Measurements from ENCODE around the gene GABPB2.
"Not testable (repeated sequence)": the region's sequence is repeated elsewhere in the genome, so short reads cannot be mapped to it uniquely, and the experiment has no call there.

GABPB2 gene

DNA sequence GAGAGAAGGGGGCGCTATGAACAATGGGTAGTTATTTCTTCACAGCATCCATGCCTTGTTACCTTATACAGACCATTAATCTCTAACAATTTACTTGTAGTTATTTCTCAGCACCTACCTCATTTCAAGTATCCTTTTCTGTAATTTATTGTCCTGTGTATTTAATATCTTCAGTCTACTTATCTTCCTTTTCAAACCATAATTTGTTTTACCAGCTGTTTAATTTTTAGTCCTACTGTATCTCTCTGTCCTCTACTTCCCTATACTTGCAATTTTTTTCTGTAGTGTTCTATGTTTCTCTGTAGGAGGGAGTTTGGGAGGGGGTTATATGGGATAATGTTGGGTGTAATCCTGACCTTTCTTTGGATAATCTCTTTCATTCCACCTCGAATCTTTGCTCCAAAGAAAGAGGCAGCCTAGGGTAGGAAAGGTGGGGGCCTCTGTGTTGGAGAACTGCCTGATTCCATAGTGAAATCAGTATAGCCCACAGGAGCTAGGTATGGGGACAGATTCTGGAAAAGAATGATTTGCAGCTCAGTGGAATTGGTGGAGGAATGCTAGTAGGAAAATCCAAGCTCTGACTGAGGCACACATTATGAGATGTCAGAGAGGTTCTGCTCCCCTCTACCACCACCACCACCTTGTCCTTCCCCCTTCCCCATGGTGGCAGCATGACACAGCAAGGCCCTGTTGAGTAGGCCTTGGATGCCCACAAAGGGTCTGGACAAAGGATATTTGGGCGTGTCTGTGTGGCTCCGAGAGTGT lies 9.7 kb upstream of the GABPB2 start:
- H3K9ac ChIP-seq (ENCODE audit: low read depth, low read length): peak overlapping the region; percentile 89
- H3K4me1 ChIP-seq (ENCODE audit: insufficient read depth, low read length): peaks cover 14% of the 10 kb centered on the region
- H3K4me3 ChIP-seq (ENCODE audit: low read length): peak overlapping the region; percentile 95
- no peaks in the 10 kb centered on the region for H3K9me3 ChIP-seq (ENCODE audit: insufficient read depth, low read depth, low read length)
- peak overlapping the region; percentile 70 for H3K27ac ChIP-seq (ENCODE audit: low read length)
- H3K36me3 ChIP-seq (ENCODE audit: insufficient read depth, low read depth, low read length): peaks cover 19% of the 10 kb centered on the region
- no peaks in the 10 kb centered on the region for H3K27me3 ChIP-seq (ENCODE audit: insufficient read depth, low read length)

DNA sequence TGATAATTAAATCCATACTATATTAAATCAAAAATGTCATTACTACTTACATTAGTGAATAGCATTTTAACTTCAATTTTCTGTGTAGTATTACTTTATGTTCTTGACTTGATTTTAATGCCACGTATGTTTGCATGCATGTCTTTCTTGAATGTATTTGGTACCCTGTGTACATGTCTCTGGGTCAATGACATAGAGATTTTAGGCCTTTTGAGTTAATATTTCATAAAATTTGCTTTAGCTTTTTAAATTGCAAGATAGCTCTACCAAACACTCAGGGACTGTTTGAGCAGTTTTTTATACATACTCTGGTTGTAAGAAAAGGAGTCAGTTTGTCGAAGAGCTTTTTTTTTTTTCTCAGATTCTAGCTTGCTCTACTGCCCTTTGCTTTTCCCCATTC lies 8.9 kb upstream of the GABPB2 start:
- H3K27ac ChIP-seq (ENCODE audit: low read length): no peak overlapping the region
- H3K4me1 ChIP-seq (ENCODE audit: insufficient read depth, low read length): peaks cover 14% of the 10 kb centered on the region
- peaks cover 15% of the 10 kb centered on the region for H3K36me3 ChIP-seq (ENCODE audit: insufficient read depth, low read depth, low read length)
- H3K9me3 ChIP-seq (ENCODE audit: insufficient read depth, low read depth, low read length): no peaks in the 10 kb centered on the region
- H3K27me3 ChIP-seq (ENCODE audit: insufficient read depth, low read length): no peaks in the 10 kb centered on the region
- peak overlapping the region; percentile 89; the same call in 1 of the 2 replicates for H3K9ac ChIP-seq (ENCODE audit: low read depth, low read length)
- H3K4me3 ChIP-seq (ENCODE audit: low read length): peak overlapping the region; percentile 95

DNA sequence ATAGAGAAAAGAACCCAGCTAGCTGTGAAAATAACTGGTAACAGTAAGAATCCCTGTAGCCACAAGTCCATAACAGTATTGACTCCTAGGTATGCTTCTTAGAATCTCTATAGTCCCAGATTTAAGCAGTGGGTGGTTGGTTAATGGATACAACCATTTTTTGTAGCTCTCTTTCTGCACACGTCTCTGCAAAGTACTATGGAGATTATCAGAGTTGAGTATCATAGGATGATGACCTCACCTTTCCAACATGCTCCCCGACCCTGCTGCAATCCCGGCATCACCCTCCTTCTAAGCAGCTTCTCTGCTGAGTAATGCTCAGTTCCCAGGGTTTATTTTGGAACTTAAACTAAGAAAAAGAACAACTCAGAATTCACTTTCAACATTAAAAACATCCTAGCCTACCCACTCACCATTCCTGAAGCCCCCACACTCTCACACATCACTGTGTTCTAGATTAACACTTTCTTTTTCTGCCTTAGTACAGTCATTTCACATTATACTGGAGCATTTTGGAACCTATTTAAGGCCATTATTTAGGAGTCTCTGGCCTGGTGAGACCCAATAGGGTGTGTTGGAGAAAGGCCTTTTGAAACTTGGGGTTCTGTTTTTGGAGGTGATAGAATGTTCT lies 7.7 kb upstream of the GABPB2 start:
- Histone ChIP-seq H3K27me3 (ENCODE audit: insufficient read depth, low read length) (no peaks in the 10 kb centered on the region), H3K9me3 (ENCODE audit: insufficient read depth, low read depth, low read length) (no peaks in the 10 kb centered on the region), H3K4me3 (ENCODE audit: low read length) (no peak overlapping the region), H3K36me3 (ENCODE audit: insufficient read depth, low read depth, low read length) (peaks cover 20% of the 10 kb centered on the region), H3K27ac (ENCODE audit: low read length) (no peak overlapping the region), H3K9ac (ENCODE audit: low read depth, low read length) (no peak overlapping the region), H3K4me1 (ENCODE audit: insufficient read depth, low read length) (peaks cover 11% of the 10 kb centered on the region)

DNA sequence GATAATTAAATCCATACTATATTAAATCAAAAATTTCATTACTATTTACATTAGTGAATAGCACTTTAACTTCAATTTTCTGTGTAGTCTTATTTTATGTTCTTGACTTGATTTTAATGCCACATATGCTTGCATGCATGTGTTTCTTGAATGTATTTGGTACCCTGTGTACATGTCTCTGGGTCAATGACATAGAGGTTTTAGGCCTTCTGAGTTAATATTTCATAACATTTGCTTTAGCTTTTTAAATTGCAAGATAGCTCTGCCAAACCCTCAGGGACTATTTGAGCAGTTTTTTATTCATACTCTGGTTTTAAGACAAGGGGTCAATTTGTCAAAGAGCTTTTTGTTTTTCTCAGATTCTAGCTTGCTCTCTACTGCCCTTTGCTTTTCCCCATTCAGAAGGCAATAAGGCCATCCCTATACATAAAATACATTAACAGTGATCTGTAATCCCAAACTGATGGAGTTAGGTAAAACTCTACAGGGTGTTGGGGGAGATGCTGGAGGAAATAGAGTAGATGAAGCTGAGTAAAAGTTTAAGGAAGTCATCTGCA lies 5.4 kb upstream of the GABPB2 start:
- no peaks in the 10 kb centered on the region for H3K9me3 ChIP-seq (ENCODE audit: insufficient read depth, low read depth, low read length)
- H3K27ac ChIP-seq (ENCODE audit: low read length): no peak overlapping the region
- no peaks in the 10 kb centered on the region for H3K27me3 ChIP-seq (ENCODE audit: insufficient read depth, low read length)
- H3K4me3 ChIP-seq (ENCODE audit: low read length): no peak overlapping the region
- H3K9ac ChIP-seq (ENCODE audit: low read depth, low read length): no peak overlapping the region
- peaks cover 9% of the 10 kb centered on the region; the same call in 1 of the 2 replicates for H3K4me1 ChIP-seq (ENCODE audit: insufficient read depth, low read length)
- peaks cover 32% of the 10 kb centered on the region for H3K36me3 ChIP-seq (ENCODE audit: insufficient read depth, low read depth, low read length)

DNA sequence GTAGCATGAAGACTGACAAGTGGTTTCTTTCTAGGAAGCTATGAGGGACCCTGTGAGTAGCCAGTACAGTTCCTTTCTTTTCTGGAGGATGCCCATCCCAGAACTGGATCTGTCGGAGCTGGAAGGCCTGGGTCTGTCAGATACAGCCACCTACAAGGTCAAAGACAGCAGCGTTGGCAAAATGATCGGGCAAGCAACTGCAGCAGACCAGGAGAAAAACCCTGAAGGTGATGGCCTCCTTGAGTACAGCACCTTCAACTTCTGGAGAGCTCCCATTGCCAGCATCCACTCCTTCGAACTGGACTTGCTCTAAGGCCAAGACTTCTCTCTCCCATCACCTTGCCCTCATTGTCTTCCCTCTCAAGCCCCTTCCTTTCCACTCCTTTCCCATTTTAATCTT lies 3.4 kb upstream of the GABPB2 start:
- Histone ChIP-seq H3K4me1 (ENCODE audit: insufficient read depth, low read length) (peaks cover 5% of the 10 kb centered on the region; the same call in 1 of the 2 replicates), H3K4me3 (ENCODE audit: low read length) (no peak overlapping the region), H3K9me3 (ENCODE audit: insufficient read depth, low read depth, low read length) (no peaks in the 10 kb centered on the region), H3K36me3 (ENCODE audit: insufficient read depth, low read depth, low read length) (peaks cover 32% of the 10 kb centered on the region), H3K27me3 (ENCODE audit: insufficient read depth, low read length) (no peaks in the 10 kb centered on the region), H3K27ac (ENCODE audit: low read length) (no peak overlapping the region), H3K9ac (ENCODE audit: low read depth, low read length) (no peak overlapping the region)

DNA sequence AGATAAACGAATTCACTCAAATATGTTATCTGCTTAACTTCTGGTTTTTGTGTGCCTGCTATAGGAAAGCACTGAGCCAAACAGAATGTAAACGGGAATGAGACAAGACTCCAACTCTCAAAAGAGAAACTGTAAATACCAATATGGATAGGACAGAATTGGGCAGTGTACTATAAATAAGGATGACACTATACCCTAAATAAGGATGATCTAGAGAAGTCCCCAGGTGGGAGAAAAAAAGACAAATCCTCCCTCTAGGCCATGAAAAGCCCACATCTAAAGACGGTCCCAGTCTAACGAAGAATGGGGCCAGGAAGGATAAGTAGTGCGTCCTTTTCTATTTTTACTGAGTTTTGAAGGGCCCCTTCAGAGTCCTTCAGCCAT lies 1.5 kb upstream of the GABPB2 start:
- H3K27ac ChIP-seq (ENCODE audit: low read length): no peak overlapping the region
- H3K9ac ChIP-seq (ENCODE audit: low read depth, low read length): no peak overlapping the region
- no peaks in the 10 kb centered on the region for H3K9me3 ChIP-seq (ENCODE audit: insufficient read depth, low read depth, low read length)
- H3K4me3 ChIP-seq (ENCODE audit: low read length): no peak overlapping the region
- H3K4me1 ChIP-seq (ENCODE audit: insufficient read depth, low read length): peaks cover 3% of the 10 kb centered on the region; the same call in 1 of the 2 replicates
- no peaks in the 10 kb centered on the region for H3K27me3 ChIP-seq (ENCODE audit: insufficient read depth, low read length)
- peaks cover 26% of the 10 kb centered on the region for H3K36me3 ChIP-seq (ENCODE audit: insufficient read depth, low read depth, low read length)

DNA sequence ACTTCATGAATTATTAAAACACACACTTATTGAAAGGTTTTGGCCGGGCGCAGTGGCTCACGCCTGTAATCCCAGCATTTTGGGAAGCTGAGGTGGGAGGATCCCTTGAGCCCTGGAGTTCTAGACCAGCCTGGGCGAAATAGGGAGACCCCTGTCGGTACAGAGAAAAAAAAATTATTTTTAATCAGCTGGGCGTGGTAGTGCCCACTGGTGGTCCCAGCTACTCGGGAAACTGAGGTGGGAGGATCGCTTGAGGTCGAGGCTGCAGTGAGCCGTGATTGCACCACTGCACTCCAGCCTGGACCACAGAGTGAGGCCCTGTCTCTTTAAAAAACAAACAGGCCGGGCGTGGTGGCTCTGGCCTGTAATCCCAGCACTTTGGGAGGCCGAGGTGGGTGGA lies 1.7 kb downstream of the GABPB2 start:
- peaks cover 18% of the 10 kb centered on the region for H3K36me3 ChIP-seq (ENCODE audit: insufficient read depth, low read depth, low read length)
- no peak overlapping the region for H3K27ac ChIP-seq (ENCODE audit: low read length)
- no peaks in the 10 kb centered on the region for H3K9me3 ChIP-seq (ENCODE audit: insufficient read depth, low read depth, low read length)
- no peaks in the 10 kb centered on the region for H3K27me3 ChIP-seq (ENCODE audit: insufficient read depth, low read length)
- H3K9ac ChIP-seq (ENCODE audit: low read depth, low read length): no peak overlapping the region
- H3K4me3 ChIP-seq (ENCODE audit: low read length): no peak overlapping the region
- H3K4me1 ChIP-seq (ENCODE audit: insufficient read depth, low read length): peaks cover 3% of the 10 kb centered on the region; the same call in 1 of the 2 replicates

DNA sequence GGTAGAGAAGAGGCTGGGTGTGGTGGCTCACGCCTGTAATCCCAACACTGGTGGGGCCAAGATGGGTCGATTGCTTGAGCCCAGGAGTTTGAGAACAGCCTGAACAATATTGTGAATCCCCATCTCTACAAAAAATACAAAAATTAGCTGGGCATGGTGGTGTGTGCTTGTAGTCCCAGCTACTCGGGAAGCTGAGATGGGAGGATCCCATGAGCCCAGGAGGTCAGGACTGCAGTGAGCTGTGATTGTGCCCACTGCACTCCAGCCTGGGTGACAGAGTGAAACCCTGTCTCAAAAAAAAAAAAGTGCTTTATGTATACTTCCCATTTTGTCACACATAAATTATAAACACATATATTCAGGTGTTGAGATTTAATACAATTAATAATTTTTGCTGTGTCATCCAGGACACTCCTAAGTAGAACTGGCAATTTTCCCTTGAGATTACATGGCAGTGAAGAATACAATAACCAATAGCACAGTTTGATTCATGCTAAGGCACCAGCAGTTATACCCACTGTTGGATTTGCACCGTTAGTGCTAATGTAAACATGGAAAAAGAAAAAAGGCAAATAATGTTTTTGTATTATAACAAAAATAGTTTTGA lies 15.5 kb downstream of the GABPB2 start:
- Histone ChIP-seq H3K27ac (ENCODE audit: low read length) (no peak overlapping the region), H3K4me1 (ENCODE audit: insufficient read depth, low read length) (peaks cover 4% of the 10 kb centered on the region; the same call in 1 of the 2 replicates), H3K9ac (ENCODE audit: low read depth, low read length) (no peak overlapping the region), H3K36me3 (ENCODE audit: insufficient read depth, low read depth, low read length) (no peaks in the 10 kb centered on the region), H3K27me3 (ENCODE audit: insufficient read depth, low read length) (no peaks in the 10 kb centered on the region), H3K9me3 (ENCODE audit: insufficient read depth, low read depth, low read length) (no peaks in the 10 kb centered on the region), H3K4me3 (ENCODE audit: low read length) (no peak overlapping the region)

DNA sequence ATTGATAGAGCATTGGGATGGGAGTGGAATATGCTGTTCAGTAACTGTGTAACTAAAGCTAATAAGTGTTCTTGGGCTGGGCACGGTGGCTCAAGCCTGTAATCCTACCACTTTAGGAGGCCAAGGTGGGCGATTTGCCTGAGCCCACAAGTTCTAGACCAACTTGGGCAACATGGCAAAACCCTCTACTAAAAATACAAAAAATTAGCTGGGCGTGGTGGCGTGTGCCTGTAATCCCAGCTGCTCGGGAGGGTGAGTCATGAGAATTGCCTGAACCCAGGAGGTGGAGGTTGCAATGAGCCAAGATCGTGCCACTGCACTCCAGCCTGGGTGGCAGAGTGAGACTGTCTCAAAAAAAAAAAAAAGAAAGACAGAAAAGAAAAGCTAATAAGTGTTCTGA lies 26.9 kb downstream of the GABPB2 start:
- H3K27me3 ChIP-seq (ENCODE audit: insufficient read depth, low read length); H3K36me3 ChIP-seq (ENCODE audit: insufficient read depth, low read depth, low read length); H3K27ac ChIP-seq (ENCODE audit: low read length); H3K4me1 ChIP-seq (ENCODE audit: insufficient read depth, low read length); H3K9me3 ChIP-seq (ENCODE audit: insufficient read depth, low read depth, low read length); H3K4me3 ChIP-seq (ENCODE audit: low read length); H3K9ac ChIP-seq (ENCODE audit: low read depth, low read length): not testable (repeated sequence)

DNA sequence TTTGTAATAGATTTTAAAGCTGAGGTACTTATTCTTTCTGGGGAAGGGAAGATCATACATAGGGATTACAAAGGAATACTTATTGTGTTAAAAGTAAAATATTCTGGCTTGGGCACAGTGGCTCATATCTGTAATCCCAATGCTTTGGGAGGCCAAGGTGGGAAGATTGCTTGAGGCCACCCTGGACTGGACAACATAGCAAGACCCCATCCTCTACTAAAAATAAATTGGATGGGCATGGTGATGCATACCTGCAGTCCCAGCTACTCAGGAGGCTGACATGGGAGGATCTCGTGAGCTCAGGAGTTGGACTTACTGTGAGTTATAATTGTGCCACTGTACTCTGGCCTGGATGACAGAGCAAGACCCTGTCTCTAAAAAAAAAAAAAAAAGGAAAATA lies 27.6 kb downstream of the GABPB2 start:
- Histone ChIP-seq H3K4me3 (ENCODE audit: low read length) (no peak overlapping the region), H3K27ac (ENCODE audit: low read length) (no peak overlapping the region), H3K4me1 (ENCODE audit: insufficient read depth, low read length) (no peaks in the 10 kb centered on the region), H3K9ac (ENCODE audit: low read depth, low read length) (no peak overlapping the region), H3K36me3 (ENCODE audit: insufficient read depth, low read depth, low read length) (no peaks in the 10 kb centered on the region), H3K9me3 (ENCODE audit: insufficient read depth, low read depth, low read length) (no peaks in the 10 kb centered on the region), H3K27me3 (ENCODE audit: insufficient read depth, low read length) (no peaks in the 10 kb centered on the region)

DNA sequence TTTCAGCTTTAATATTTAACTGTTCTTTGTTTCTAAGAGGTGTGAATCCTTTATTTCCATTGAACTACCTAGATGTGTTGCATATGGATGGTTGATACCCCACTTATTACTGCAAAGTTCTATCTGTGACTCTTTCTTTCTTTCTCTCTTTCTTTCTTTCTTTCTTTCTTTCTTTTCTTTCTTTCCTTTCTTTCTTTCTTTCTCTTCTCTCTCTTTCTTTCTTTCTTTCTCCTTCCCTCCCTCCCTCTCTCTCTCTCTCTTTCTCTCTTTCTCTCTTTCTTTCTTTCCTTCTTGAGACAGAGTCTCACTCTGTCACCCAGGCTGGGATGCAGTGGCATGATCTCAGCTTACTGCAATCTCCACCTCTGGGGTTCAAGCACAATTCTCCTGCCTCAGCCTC lies 34.1 kb downstream of the GABPB2 start:
- H3K9me3 ChIP-seq (ENCODE audit: insufficient read depth, low read depth, low read length): no peaks in the 10 kb centered on the region
- H3K4me3 ChIP-seq (ENCODE audit: low read length): no peak overlapping the region
- no peak overlapping the region for H3K9ac ChIP-seq (ENCODE audit: low read depth, low read length)
- no peaks in the 10 kb centered on the region for H3K27me3 ChIP-seq (ENCODE audit: insufficient read depth, low read length)
- no peaks in the 10 kb centered on the region for H3K4me1 ChIP-seq (ENCODE audit: insufficient read depth, low read length)
- no peaks in the 10 kb centered on the region for H3K36me3 ChIP-seq (ENCODE audit: insufficient read depth, low read depth, low read length)
- no peak overlapping the region for H3K27ac ChIP-seq (ENCODE audit: low read length)

DNA sequence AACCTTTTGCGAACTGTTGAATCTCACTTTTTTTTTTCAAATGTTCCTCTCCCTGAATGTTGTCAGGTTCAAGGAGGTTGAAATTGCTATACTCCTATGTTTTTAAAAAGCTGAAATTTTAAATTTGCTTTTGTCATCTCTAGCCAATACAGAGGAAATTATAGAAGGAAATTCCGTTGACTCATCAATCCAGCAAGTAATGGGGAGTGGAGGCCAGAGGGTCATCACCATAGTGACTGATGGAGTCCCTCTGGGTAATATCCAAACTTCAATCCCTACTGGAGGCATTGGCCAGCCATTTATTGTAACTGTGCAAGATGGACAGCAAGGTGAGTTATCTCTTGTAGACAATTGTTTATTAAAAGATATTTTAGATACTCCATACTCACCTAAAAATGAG lies 36.3 kb downstream of the GABPB2 start:
- Histone ChIP-seq H3K36me3 (ENCODE audit: insufficient read depth, low read depth, low read length) (no peaks in the 10 kb centered on the region), H3K27me3 (ENCODE audit: insufficient read depth, low read length) (no peaks in the 10 kb centered on the region), H3K27ac (ENCODE audit: low read length) (no peak overlapping the region), H3K9ac (ENCODE audit: low read depth, low read length) (no peak overlapping the region), H3K9me3 (ENCODE audit: insufficient read depth, low read depth, low read length) (no peaks in the 10 kb centered on the region), H3K4me3 (ENCODE audit: low read length) (no peak overlapping the region), H3K4me1 (ENCODE audit: insufficient read depth, low read length) (no peaks in the 10 kb centered on the region)
